Panc1 (cell line): ENCODE data around the gene WDR35. TPM values are rescaled to one million over a fixed set of nuclear protein-coding genes. Genes with fewer than 3 reads are reported as not detected.

Experiments
- ATAC-seq: fragments of 200-7000 bp; cut with Tn5 transposase; 2 replicates; pipeline ENCODE4 v1.9.1; 2020; ENCODE audit warnings: mild to moderate bottlenecking, moderate library complexity
- BruUV-seq: library from RNA; stranded (reverse); fragments of 400-500 nt; replicated peaks from 2 replicates; lab custom pipeline; 2021; lab: Mats Ljungman, UMichigan
- CTCF ChIA-PET: fragments of 300-600 bp; sonication (Branson Sonifier 250); formaldehyde crosslinking; loops from one replicate; lab custom pipeline; 2022; ENCODE audit warnings: antibody characterized with exemption; lab: Charles Lee
- POLR2A ChIA-PET: fragments of 300-600 bp; sonication (Branson Sonifier 250); formaldehyde crosslinking; loops from one replicate; lab custom pipeline; 2022; ENCODE audit warnings: antibody characterized with exemption; lab: Charles Lee
- DNase-seq: peaks from one replicate; pipeline ENCODE4 v3.0.0-alpha.2; 2010; ENCODE audit warnings: low read depth, low spot score
- H3K27ac ChIP-seq: 2 replicates; pipeline ENCODE4 v1.5.1; 2011; ENCODE audit warnings: mild to moderate bottlenecking, low read length, inconsistent platforms
- H3K27me3 ChIP-seq: fragments of 200-500 bp; sonication (Bioruptor generic); 2 replicates; pipeline ENCODE4 v1.6.0; 2014; ENCODE audit warnings: low read length, inconsistent platforms; ENCODE audit not compliant: control insufficient read depth, insufficient read depth
- H3K36me3 ChIP-seq: fragments of 200-500 bp; sonication (Bioruptor generic); 2 replicates; pipeline ENCODE4 v1.5.1; 2014; ENCODE audit warnings: inconsistent platforms, mild to moderate bottlenecking, low read length, moderate library complexity; ENCODE audit not compliant: control insufficient read depth, insufficient read depth
- H3K4me1 ChIP-seq: 2 replicates; pipeline ENCODE4 v1.5.1; 2011; ENCODE audit warnings: inconsistent platforms, mild to moderate bottlenecking, low read length, moderate library complexity; ENCODE audit not compliant: control insufficient read depth, insufficient read depth
- H3K4me3 ChIP-seq, 2 experiments: 2 replicates each; pipeline ENCODE4 v1.5.1; 2011 to 2012; ENCODE audit warnings: low read depth in 2 of 2, low read length in 2 of 2, mild to moderate bottlenecking in 2 of 2, inconsistent platforms in 1 of 2, moderate library complexity in 1 of 2
- H3K9me3 ChIP-seq: fragments of 200-500 bp; sonication (Bioruptor generic); 2 replicates; pipeline ENCODE4 v1.5.1; 2014; ENCODE audit warnings: low read depth, mild to moderate bottlenecking, inconsistent platforms, low read length, moderate library complexity; ENCODE audit not compliant: control insufficient read depth, insufficient read depth
- POLR2AphosphoS5 ChIP-seq: IDR thresholded peaks from 2 replicates; pipeline ENCODE4 v1.6.1; 2012; ENCODE audit warnings: mild to moderate bottlenecking, low read depth, low read length, moderate library complexity
- REST ChIP-seq, 2 experiments: IDR thresholded peaks; 2 replicates each; pipeline ENCODE4 v1.6.1; 2011 to 2012; ENCODE audit warnings: low read depth in 2 of 2, control low read depth in 1 of 2, low read length in 1 of 2, mild to moderate bottlenecking in 1 of 2, moderate library complexity in 1 of 2; ENCODE audit not compliant: insufficient read depth in 1 of 2
- SIN3A ChIP-seq: IDR thresholded peaks from 2 replicates; pipeline ENCODE4 v1.6.1; 2012; ENCODE audit warnings: low read depth, mild to moderate bottlenecking, low read length, moderate library complexity, borderline replicate concordance; ENCODE audit not compliant: insufficient read depth
- TCF7L2 ChIP-seq: IDR thresholded peaks from 2 replicates; pipeline ENCODE4 v1.6.1; 2011; ENCODE audit warnings: mild to moderate bottlenecking, low read depth, low read length, inconsistent platforms
- in situ Hi-C: cut with HindIII; loops from 2 replicates; pipeline ENCODE4 v1.10.0; 2016; ENCODE audit warnings: low sequenced_read_pairs, low pct_unique_long_range_greater_than_20kb
- intact Hi-C: fragments of 100-400 bp; cut with micrococcal nuclease; formaldehyde crosslinking; loops from one replicate; pipeline ENCODE4 v1.10.0; 2022; ENCODE audit not compliant: unreplicated experiment
- total RNA-seq: library from RNA; stranded (reverse); gene quantifications from one replicate; pipeline ENCODE4 v1.2.1, GENCODE V29; 2021; ENCODE audit not compliant: unreplicated experiment
- TF ChIP-seq, protein P1 (sequence below): fragments of 450-650 bp; IDR thresholded peaks from 2 replicates; pipeline ENCODE4 v1.5.1; 2017; ENCODE audit warnings: mild to moderate bottlenecking

The WDR35 gene
- total RNA-seq, 1 experiment from 2014 or later = 13.8 TPM

GRCh38 chr2:19873014-19873413, 116.9 kb downstream of the WDR35 start:
- H3K27me3 ChIP-seq = no peaks in the 10 kb centered on the region
- no peak overlapping the region for H3K27ac ChIP-seq
- H3K36me3 ChIP-seq = no peaks in the 10 kb centered on the region
- H3K9me3 ChIP-seq = no peaks in the 10 kb centered on the region
- ChIA-PET POLR2A (no interaction called here), CTCF (no interaction called here)
- ATAC-seq = no peak
- BruUV-seq = no TSS peak
- in situ Hi-C loops (no loop called here), intact Hi-C loops (no loop called here)
- no peaks in the 10 kb centered on the region for H3K4me1 ChIP-seq
- no peak overlapping the region for H3K4me3 ChIP-seq
- TF ChIP-seq, protein P1, sequence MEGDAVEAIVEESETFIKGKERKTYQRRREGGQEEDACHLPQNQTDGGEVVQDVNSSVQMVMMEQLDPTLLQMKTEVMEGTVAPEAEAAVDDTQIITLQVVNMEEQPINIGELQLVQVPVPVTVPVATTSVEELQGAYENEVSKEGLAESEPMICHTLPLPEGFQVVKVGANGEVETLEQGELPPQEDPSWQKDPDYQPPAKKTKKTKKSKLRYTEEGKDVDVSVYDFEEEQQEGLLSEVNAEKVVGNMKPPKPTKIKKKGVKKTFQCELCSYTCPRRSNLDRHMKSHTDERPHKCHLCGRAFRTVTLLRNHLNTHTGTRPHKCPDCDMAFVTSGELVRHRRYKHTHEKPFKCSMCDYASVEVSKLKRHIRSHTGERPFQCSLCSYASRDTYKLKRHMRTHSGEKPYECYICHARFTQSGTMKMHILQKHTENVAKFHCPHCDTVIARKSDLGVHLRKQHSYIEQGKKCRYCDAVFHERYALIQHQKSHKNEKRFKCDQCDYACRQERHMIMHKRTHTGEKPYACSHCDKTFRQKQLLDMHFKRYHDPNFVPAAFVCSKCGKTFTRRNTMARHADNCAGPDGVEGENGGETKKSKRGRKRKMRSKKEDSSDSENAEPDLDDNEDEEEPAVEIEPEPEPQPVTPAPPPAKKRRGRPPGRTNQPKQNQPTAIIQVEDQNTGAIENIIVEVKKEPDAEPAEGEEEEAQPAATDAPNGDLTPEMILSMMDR = no peak
- no peak for TF ChIP-seq REST (IDR thresholded peaks at IDR 0.05; ENCODE audit: insufficient read depth in 1 of 2, low read depth in 2 of 2, low read length in 1 of 2)
- no peak for TF ChIP-seq POLR2AphosphoS5
- no peak for TF ChIP-seq SIN3A
- no peak for TF ChIP-seq TCF7L2
- DNase-seq = no peak

- H3K27me3 ChIP-seq = no peaks in the 10 kb centered on the region
- CTCF ChIA-PET = no interaction called here
- no peaks in the 10 kb centered on the region for H3K9me3 ChIP-seq
- H3K4me3 ChIP-seq = no peak overlapping the region
- BruUV-seq = no TSS peak
- H3K36me3 ChIP-seq = no peaks in the 10 kb centered on the region
- POLR2A ChIA-PET = no interaction called here
- no peak overlapping the region for H3K27ac ChIP-seq
- intact Hi-C loops = no loop called here
- ATAC-seq (no peak), DNase-seq (no peak)
- in situ Hi-C loops = no loop called here
- H3K4me1 ChIP-seq = no peaks in the 10 kb centered on the region
- no peak for TF ChIP-seq TCF7L2
- TF ChIP-seq REST (IDR thresholded peaks at IDR 0.05; ENCODE audit: insufficient read depth in 1 of 2, low read depth in 2 of 2, low read length in 1 of 2) = no peak
- no peak for TF ChIP-seq SIN3A
- TF ChIP-seq, protein P1 = no peak
- TF ChIP-seq POLR2AphosphoS5 = no peak
These were observed 117.6 kb downstream of the WDR35 start for GRCh38 chr2:19872302-19872701.
